GM13976 (cell line): ENCODE measurements around the gene MAVS.

Source experiments
- DNase-seq: peaks from one replicate; pipeline ENCODE4 v3.0.0; 2012; ENCODE audit warnings: low spot score
- in situ Hi-C: fragments of 300-500 bp; cut with MboI; formaldehyde crosslinking; loops from one replicate; pipeline ENCODE4 v1.12.0; 2022; ENCODE audit warnings: low sequenced_read_pairs, mixed read lengths, inconsistent platforms; ENCODE audit not compliant: unreplicated experiment
- TF ChIP-seq, protein P1 (sequence below): IDR thresholded peaks from 2 replicates; pipeline ENCODE4 v1.5.1; 2012; ENCODE audit warnings: borderline replicate concordance, mild to moderate bottlenecking; ENCODE audit not compliant: insufficient read depth; ENCODE audit errors: extremely low read depth, missing control alignments, control extremely low read depth

The MAVS gene

DNA sequence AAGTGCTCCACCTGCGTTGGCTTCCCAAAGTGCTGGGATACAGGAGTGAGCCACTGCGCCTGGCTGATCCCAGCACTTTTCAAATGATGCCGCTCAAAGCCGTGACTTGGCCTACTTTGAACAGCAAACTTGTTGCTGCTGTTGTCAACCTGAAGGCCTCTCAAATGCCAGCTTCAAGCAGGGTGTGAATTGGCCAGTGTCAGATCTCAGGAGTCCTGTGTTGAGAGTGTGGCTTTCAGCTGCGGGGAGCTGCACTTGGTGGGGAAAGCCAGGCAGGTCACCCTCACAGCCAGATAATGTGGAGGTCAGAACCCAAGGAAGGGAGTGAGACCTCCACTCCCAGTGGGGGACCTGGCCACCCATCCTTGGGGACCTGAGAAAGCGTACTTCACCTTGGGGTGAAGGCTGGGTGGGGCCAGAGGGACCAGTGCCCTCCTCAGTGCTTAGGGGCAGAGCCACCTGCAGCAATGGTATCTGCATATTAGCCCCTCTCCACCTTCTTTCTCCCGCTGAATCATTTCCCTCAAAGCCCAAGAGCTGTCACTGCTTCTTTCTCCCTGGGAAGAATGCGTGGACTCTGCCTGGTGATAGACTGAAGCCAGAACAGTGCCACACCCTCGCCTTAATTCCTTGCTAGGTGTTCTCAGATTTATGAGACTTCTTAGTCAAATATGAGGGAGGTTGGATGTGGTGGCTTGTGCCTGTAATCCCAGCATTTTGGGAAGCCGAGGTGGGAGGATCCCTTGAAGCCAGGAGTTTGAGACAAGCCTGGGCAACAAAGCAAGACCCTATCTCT lies 23.4 kb downstream of the MAVS start:
- in situ Hi-C loops, result no loop called here
- TF ChIP-seq, protein P1, sequence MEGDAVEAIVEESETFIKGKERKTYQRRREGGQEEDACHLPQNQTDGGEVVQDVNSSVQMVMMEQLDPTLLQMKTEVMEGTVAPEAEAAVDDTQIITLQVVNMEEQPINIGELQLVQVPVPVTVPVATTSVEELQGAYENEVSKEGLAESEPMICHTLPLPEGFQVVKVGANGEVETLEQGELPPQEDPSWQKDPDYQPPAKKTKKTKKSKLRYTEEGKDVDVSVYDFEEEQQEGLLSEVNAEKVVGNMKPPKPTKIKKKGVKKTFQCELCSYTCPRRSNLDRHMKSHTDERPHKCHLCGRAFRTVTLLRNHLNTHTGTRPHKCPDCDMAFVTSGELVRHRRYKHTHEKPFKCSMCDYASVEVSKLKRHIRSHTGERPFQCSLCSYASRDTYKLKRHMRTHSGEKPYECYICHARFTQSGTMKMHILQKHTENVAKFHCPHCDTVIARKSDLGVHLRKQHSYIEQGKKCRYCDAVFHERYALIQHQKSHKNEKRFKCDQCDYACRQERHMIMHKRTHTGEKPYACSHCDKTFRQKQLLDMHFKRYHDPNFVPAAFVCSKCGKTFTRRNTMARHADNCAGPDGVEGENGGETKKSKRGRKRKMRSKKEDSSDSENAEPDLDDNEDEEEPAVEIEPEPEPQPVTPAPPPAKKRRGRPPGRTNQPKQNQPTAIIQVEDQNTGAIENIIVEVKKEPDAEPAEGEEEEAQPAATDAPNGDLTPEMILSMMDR, result no peak
- no peak for DNase-seq

DNA sequence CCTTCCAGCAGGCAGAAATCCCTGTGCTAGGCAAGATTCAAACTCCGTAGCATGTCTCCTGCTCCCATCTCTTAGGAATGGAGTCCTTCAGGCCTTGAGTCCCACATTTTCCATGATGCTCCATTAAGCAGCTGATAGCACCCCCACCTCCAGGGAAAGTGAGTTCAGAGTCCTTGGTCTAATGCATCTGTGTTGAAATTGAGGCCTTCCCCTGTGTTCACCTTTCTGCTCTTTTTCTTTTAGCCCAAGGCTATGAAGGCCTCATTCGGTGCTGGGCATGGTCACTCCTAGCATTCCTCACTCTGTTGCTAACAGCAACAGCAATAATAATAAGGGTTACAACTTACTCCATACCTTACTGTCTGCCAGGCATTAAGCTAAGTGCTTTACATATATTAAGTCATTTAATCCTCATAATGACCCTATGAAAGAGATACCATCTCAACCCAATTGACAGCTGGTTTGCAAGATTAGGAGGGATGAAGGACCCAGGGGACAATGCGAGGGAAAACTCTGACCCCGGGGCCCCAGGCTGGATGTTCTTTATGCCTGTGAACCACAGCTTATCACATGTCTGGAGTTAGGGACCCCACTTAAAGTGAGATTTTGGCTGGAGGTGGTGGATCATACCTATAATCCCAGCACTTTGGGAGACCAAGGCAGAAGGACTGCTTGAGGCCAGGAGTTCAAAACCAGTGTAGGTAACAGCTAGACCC lies 25.1 kb downstream of the MAVS start:
- DNase-seq, result no peak
- in situ Hi-C loops, result no loop called here
- TF ChIP-seq, protein P1, result no peak

DNA sequence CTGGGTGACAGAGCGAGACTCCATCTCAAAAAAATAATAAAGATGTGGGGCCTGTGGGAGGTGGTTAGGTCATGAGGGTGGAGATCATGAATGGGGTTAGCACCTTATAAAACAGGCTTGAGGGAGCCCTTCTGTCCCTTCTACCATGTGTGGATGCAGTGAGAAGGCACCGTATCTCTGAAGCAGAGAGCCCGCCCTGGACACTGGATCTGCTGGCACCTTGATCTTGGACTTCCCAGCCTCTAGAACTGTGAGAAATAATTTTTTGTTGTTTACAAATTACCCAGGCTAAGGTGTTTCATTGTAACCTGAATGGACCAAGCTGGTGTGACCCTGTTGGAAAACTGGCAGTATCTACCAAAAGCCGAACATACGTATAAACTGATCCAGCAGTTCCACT lies 26.9 kb downstream of the MAVS start:
- TF ChIP-seq, protein P1, result no peak

DNA sequence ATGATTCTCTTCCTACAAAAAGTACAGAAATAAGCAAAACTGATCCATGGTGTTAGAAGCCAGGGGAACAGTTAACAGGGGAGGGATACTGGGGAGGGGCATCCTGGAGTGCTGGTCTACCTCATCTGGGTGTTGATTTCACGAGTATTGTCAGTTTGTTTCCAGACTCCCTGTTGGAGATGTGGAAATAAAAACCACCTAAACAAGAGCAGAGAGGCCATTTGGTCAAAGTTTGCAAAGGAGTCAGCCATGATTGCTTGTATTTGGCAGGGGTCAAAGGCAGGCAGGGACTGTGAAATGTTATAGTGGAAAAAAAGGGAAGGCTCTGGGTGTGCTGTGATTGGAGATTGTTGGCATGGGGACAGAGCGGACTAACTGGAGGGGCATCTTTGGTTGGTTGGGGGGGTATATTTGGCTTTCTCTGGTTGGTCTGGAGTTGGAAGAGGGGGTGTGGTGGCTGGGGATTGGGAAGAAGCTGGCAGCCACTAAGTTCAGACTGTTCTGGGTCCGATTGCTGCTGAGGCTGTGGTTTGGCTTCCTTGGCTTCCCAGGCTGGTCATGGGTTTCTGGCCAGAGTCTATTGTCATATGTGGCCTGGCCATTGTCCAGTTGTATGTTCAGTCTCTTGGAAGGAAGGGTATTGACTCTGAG lies 27.7 kb downstream of the MAVS start:
- TF ChIP-seq, protein P1, result no peak
- no peak for DNase-seq
- in situ Hi-C loops, result no loop called here

More for the DNA sequence above, 26.9 kb downstream of the MAVS start:
- no peak for DNase-seq
- in situ Hi-C loops, result no loop called here

DNA sequence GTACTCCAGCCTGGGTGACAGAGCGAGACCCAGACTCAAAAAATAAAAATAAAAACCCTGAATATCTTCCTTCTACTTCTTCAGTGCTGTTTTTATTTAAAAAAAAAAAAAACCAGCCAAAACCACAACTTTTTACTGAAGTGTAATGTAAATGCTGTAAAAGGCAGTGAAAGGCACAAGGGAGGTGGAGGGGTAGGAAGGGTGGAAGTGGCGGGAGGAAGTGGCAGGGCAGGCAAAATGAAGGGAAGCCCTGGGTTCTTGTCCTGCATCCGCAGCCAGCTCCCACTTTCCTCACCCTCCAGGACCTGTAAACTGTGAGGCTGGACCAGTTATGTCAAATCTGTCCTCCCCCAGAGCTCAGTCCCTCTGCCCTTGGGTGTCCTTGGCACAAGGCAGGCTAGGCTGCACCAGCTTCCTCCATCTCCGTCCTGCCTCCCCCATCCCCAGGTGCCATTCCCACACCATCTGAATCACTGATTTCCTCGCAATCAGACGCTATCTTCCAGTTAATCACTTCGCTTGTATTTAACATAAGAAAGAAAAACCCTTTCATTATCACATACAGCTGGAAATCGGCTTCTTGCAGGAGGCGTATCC lies 28.8 kb downstream of the MAVS start:
- TF ChIP-seq, protein P1, result no peak

DNA sequence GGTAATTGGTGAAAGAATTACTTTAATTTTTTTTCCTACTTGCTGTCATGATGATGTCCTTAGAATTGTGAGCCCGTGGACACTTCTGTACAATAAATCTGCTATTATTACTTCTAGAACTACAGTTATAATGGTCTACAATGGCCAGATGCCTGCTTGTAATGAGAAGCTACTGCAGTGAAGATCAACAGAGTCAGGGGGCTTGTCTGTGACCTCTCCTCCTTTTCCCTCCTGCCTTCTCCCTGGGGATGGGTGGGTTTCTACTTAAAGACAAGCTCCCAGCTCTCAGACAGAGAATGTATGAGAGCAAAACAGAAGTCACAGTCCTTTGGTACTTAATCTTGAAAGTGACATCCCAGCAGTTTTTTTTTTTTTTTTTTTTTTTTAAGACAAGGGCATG lies 29.4 kb downstream of the MAVS start:
- in situ Hi-C loops, result no loop called here
- TF ChIP-seq, protein P1, result no peak
- no peak for DNase-seq

More for the DNA sequence above, 28.8 kb downstream of the MAVS start:
- DNase-seq, result no peak
- in situ Hi-C loops, result no loop called here
